Thyroid gland (tissue), 4 donors: ENCODE results near the gene GLRX.

Experiments
- POLR2A ChIP-seq, 2 donors: fragments of 450-650 bp; IDR thresholded peaks; one replicate each; pipeline ENCODE4 v1.6.1; 2017; ENCODE audit warnings: antibody characterized with exemption in 2 of 2, mild to moderate bottlenecking in 2 of 2, moderate library complexity in 1 of 2
- TF ChIP-seq, protein P1 (sequence below), 6 experiments: fragments of 200-600 bp in 3 of 6; fragments of 450-650 bp in 3 of 6; sonication (generic) in 3 of 6; IDR thresholded peaks; one replicate each; pipeline ENCODE4 v1.5.1; 2016 to 2019; ENCODE audit warnings: antibody characterized with exemption in 6 of 6, mild to moderate bottlenecking in 2 of 6, inconsistent platforms in 1 of 6, moderate library complexity in 1 of 6

DNA sequence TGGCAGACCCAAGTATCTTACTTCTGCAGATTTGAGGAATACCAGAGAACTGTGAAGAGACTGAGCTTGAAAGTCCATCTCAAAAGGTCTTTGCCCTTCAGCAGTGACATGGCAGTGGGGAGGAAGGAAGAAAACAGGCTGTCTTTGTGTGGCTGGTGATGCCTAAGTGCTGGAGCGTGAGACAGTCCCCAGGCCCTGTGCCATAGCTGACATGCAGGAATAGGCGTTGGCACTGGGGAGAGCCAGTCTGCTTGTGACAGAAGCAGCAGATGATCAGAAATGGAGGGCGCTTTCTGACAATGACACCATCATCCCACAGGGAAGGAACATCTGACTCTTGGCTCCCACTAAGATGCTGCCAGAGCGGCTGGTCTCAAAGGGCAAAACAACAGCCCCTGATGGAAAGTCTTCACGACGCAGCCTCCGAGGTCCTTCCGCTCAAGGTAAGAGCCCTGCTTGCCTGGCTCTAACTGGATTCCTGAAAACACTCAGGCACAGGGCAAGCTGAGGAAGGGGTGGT is 15.5 kb upstream of the GLRX start:
- TF ChIP-seq, protein P1, sequence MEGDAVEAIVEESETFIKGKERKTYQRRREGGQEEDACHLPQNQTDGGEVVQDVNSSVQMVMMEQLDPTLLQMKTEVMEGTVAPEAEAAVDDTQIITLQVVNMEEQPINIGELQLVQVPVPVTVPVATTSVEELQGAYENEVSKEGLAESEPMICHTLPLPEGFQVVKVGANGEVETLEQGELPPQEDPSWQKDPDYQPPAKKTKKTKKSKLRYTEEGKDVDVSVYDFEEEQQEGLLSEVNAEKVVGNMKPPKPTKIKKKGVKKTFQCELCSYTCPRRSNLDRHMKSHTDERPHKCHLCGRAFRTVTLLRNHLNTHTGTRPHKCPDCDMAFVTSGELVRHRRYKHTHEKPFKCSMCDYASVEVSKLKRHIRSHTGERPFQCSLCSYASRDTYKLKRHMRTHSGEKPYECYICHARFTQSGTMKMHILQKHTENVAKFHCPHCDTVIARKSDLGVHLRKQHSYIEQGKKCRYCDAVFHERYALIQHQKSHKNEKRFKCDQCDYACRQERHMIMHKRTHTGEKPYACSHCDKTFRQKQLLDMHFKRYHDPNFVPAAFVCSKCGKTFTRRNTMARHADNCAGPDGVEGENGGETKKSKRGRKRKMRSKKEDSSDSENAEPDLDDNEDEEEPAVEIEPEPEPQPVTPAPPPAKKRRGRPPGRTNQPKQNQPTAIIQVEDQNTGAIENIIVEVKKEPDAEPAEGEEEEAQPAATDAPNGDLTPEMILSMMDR (IDR thresholded peaks at IDR 0.05): no peak
- TF ChIP-seq POLR2A (IDR thresholded peaks at IDR 0.05): no peak
